HepG2 (cell line): Measurements from ENCODE around the gene STEAP1B. TPM values are rescaled to one million over a fixed set of nuclear protein-coding genes. Genes with fewer than 3 reads are reported as not detected.

Experiments
- ATAC-seq: fragments of 200-7000 bp; cut with Tn5 transposase; 3 replicates; pipeline ENCODE4 v1.9.1; 2020; ENCODE audit warnings: mild to moderate bottlenecking, moderate library complexity
- BruUV-seq: library from RNA; stranded (reverse); fragments of 400-500 nt; replicated peaks from 2 replicates; lab custom pipeline; 2021; lab: Mats Ljungman, UMichigan
- CTCF ChIA-PET: fragments of 300-600 bp; formaldehyde crosslinking; extraction: SDS; loops from one replicate; lab custom pipeline; 2021; ENCODE audit warnings: low total read pairs, inconsistent platforms, low intra/inter-chr PET ratio; lab: Yijun Ruan, JAX
- POLR2A ChIA-PET: fragments of 350-600 bp; sonication (Branson Sonifier 250); formaldehyde crosslinking; loops from one replicate; lab custom pipeline; 2020; ENCODE audit warnings: antibody characterized with exemption, inconsistent platforms; lab: Yijun Ruan, JAX
- DNase-seq: peaks from one replicate; pipeline ENCODE4 v3.0.0-alpha.2; 2015; ENCODE audit warnings: low spot score
- FAIRE-seq: peaks from 3 replicates; lab custom pipeline; 2011; peaks lifted over from hg19 to GRCh38; lab: Jason Lieb, UNC
- H2AFZ ChIP-seq: one replicate; pipeline ENCODE4 v1.6.1; 2011; ENCODE audit warnings: low read length, inconsistent platforms
- H3K27ac ChIP-seq: fragments of 300-600 bp; 3 replicates; pipeline ENCODE4 v1.8.0; 2011; ENCODE audit warnings: mixed run types, mild to moderate bottlenecking, mixed read lengths, low read length, inconsistent platforms; ENCODE audit not compliant: insufficient read depth; ENCODE audit errors: extremely low read length
- H3K27me3 ChIP-seq, 2 experiments: fragments of 200-600 bp in 1 of 2; 2 replicates in 1 of 2; 3 replicates in 1 of 2; pipeline versions ENCODE4 v1.6.0 to v1.8.0; 2011; ENCODE audit warnings: low read length in 2 of 2, mild to moderate bottlenecking in 2 of 2, moderate library complexity in 2 of 2, inconsistent platforms in 1 of 2; ENCODE audit not compliant: insufficient read depth in 2 of 2, control insufficient read depth in 1 of 2
- H3K36me3 ChIP-seq, 2 experiments: fragments of 200-600 bp in 1 of 2; replicated peaks in 1 of 2; 2 replicates in 1 of 2; 3 replicates in 1 of 2; pipeline versions ENCODE4 v1.5.1 to v1.8.0; 2011; ENCODE audit warnings: low read length in 2 of 2, inconsistent platforms in 1 of 2; ENCODE audit not compliant: insufficient read depth in 2 of 2, control insufficient read depth in 1 of 2
- H3K4me1 ChIP-seq: 2 replicates; pipeline ENCODE4 v1.5.1; 2012; ENCODE audit warnings: low read length, inconsistent platforms; ENCODE audit not compliant: insufficient read depth
- H3K4me2 ChIP-seq: 2 replicates; pipeline ENCODE4 v1.6.0; 2011; ENCODE audit warnings: low read depth, low read length, inconsistent platforms
- H3K4me3 ChIP-seq, 3 experiments: fragments of 200-600 bp in 1 of 3; sonication (generic), shearing (Covaris generic) in 1 of 3; replicated peaks in 1 of 3; 2 replicates each; pipeline ENCODE4 v1.5.1; 2011 to 2016; ENCODE audit warnings: low read length in 3 of 3, inconsistent platforms in 2 of 3, low read depth in 2 of 3, mild to moderate bottlenecking in 2 of 3, control low read depth in 1 of 3, mixed read lengths in 1 of 3; ENCODE audit not compliant: insufficient read depth in 1 of 3
- H3K79me2 ChIP-seq: one replicate; pipeline ENCODE4 v1.6.1; 2011; ENCODE audit warnings: low read length, inconsistent platforms; ENCODE audit not compliant: insufficient read depth
- H3K9ac ChIP-seq: 2 replicates; pipeline ENCODE4 v1.6.0; 2011; ENCODE audit warnings: mild to moderate bottlenecking, low read depth, low read length, inconsistent platforms; ENCODE audit not compliant: insufficient read depth
- H3K9me3 ChIP-seq: 2 replicates; pipeline ENCODE4 v1.5.1; 2012; ENCODE audit warnings: mild to moderate bottlenecking, low read length
- H4K20me1 ChIP-seq: 2 replicates; pipeline ENCODE4 v1.6.0; 2011; ENCODE audit warnings: inconsistent platforms, mild to moderate bottlenecking, low read length, moderate library complexity; ENCODE audit not compliant: insufficient read depth
- MAZ ChIP-seq, 2 experiments: sonication (generic) in 1 of 2; formaldehyde crosslinking in 1 of 2; IDR thresholded peaks; 2 replicates each; pipeline versions ENCODE4 v1.5.0 to v1.6.1; 2012 to 2020; ENCODE audit warnings: low read depth in 2 of 2, mild to moderate bottlenecking in 2 of 2, borderline replicate concordance in 1 of 2, improper control_type of control experiment in 1 of 2, low read length in 1 of 2, missing genetic modification reagents in 1 of 2, moderate library complexity in 1 of 2
- PREB ChIP-seq: sonication (generic); formaldehyde crosslinking; IDR thresholded peaks from 2 replicates; pipeline ENCODE4 v1.4.0; 2020; ENCODE audit warnings: missing genetic modification reagents
- RBAK ChIP-seq: sonication (generic); formaldehyde crosslinking; IDR thresholded peaks from 2 replicates; pipeline ENCODE4 v1.5.1; 2020; ENCODE audit warnings: mild to moderate bottlenecking, missing genetic modification reagents
- SRSF1 ChIP-seq: fragments of 200-400 bp; formaldehyde crosslinking; optimal IDR thresholded peaks from 2 replicates; pipeline ENCODE3; 2017; ENCODE audit warnings: mild to moderate bottlenecking, low read depth, low read length, moderate library complexity
- SRY ChIP-seq: sonication (generic); formaldehyde crosslinking; IDR thresholded peaks from 2 replicates; pipeline ENCODE4 v1.8.0; 2022; ENCODE audit warnings: mild to moderate bottlenecking, missing genetic modification reagents
- ZNF331 ChIP-seq: sonication (generic); formaldehyde crosslinking; IDR thresholded peaks from 2 replicates; pipeline ENCODE4 v1.4.0; 2020; ENCODE audit warnings: missing genetic modification reagents
- ZNF660 ChIP-seq: sonication (generic); formaldehyde crosslinking; IDR thresholded peaks from 2 replicates; pipeline ENCODE4 v1.5.1; 2020; ENCODE audit warnings: mild to moderate bottlenecking, low read depth, missing genetic modification reagents, borderline replicate concordance
- WGBS: methylation state at CpG from one replicate; pipeline ENCODE4 v1.1.6; 2017; ENCODE audit warnings: low lambda C conversion rate; 5-methylcytosine and 5-hydroxymethylcytosine counted together
- in situ Hi-C: cut with HindIII; loops from 2 replicates; pipeline ENCODE4 v1.10.0; 2017; ENCODE audit warnings: low pct_unique_long_range_greater_than_20kb; ENCODE audit not compliant: extremely low pct_ligation_motif_present
- intact Hi-C: fragments of 100-400 bp; cut with micrococcal nuclease; formaldehyde crosslinking; loops from one replicate; pipeline ENCODE4 v1.10.0; 2022; ENCODE audit not compliant: unreplicated experiment
- polyA plus RNA-seq, 8 experiments: library from polyadenylated mRNA; depleted of rRNA in 3 of 8; stranded (reverse) in 7 of 8; unstranded in 1 of 8; fragments of >200 nt; fragmentation: Illumina TruSeq in 4 of 8; extraction: Trizol in 4 of 8; gene quantifications; 2 replicates each; pipeline versions ENCODE4 v1.2.1 to v1.2.3, GENCODE V29; 2011 to 2016; ENCODE audit warnings: low read depth in 4 of 8, missing spikeins in 1 of 8, mixed read lengths in 1 of 8; ENCODE audit not compliant: insufficient read depth in 1 of 8
- total RNA-seq, 5 experiments: library from RNA; depleted of rRNA; stranded (reverse); fragments of >200 nt; fragmentation: Illumina TruSeq; extraction: Trizol; gene quantifications; 2 replicates each; pipeline ENCODE4 v1.2.3, GENCODE V29; 2016; ENCODE audit warnings: low read depth in 1 of 5
- TF ChIP-seq, protein P1 (sequence below): sonication (generic); formaldehyde crosslinking; IDR thresholded peaks from 2 replicates; pipeline ENCODE4 v1.8.0; 2022; ENCODE audit warnings: missing genetic modification reagents, mild to moderate bottlenecking, inconsistent platforms, borderline replicate concordance

STEAP1B gene
- total and polyA plus RNA-seq, 2 of the 13 experiments (the other 11 are each of a cell fraction or from before 2014, with no cell fraction given): not detected

DNA sequence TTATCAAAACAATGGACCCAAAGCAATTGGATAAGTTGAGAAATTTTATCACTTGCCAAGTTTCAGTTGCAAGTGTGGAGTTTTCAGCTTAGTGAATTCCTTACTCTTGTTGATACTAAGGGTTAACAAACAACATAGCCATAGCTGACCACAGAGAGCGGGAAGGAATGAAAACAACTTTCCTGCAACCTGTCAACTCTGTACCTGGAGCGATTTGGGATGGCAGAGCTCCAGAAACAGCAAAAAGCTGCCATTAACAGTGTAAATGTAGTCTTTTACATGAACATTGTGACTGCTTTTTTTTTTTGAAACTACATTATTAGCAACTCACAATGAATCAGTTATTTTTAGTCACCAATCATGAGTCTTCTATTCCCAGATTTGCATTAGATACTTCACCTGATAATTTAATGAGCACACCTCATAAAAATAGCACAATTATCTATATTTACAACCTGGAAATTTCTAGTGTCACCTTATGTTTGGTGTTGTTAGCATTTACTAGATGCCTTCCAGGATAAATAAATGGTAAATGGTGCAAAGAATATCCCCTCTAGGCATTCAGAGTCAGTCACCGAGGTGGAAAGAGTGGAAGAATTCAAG is 95.5 kb downstream of the STEAP1B start:
- FAIRE-seq: no peak
- Histone ChIP-seq H3K4me2 (no peak overlapping the region), H3K27ac (no peak overlapping the region), H3K36me3 (no peaks in the 10 kb centered on the region), H2AFZ (no peak overlapping the region), H3K79me2 (no peaks in the 10 kb centered on the region), H3K27me3 (no peaks in the 10 kb centered on the region), H3K9ac (no peak overlapping the region), H3K4me3 (no peak overlapping the region), H3K4me1 (0 out of 2 replicates have a peak, but pooled peaks cover 5% of the 10 kb centered on the region), H4K20me1 (no peaks in the 10 kb centered on the region), H3K9me3 (no peaks in the 10 kb centered on the region)
- no peak for TF ChIP-seq PREB (CRISPR knock-in tag)
- BruUV-seq: no TSS peak
- no peak for ATAC-seq
- POLR2A ChIA-PET: no interaction called here
- intact Hi-C loops (no loop called here), in situ Hi-C loops (no loop called here)
- CTCF ChIA-PET: no interaction called here
- 23% methylated on average over 3 of the region's 3 CpGs for WGBS
- no peak for DNase-seq

DNA sequence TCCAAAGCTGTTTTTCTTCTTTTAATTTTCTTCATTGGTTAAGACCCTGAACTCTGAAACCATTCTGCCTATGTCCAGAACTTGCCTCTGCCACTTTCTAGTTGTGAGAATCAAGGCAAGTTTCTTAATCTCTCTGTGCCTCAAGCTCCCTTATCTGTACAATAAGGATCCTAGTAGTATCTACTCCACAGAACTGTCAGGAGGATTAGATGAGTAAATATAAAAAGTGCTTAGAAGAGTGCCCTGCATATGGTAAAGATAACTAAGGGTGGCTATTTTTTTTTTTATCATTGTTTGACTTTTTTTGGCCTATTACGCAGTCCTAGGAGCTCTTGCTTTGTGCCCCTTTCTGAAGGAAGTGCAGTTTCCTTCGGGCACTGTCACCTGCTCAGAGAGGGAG is 96.6 kb downstream of the STEAP1B start:
- Histone ChIP-seq H3K27me3 (no peaks in the 10 kb centered on the region), H3K79me2 (no peaks in the 10 kb centered on the region), H3K4me2 (no peak overlapping the region), H3K27ac (no peak overlapping the region), H4K20me1 (no peaks in the 10 kb centered on the region), H3K4me1 (0 out of 2 replicates have a peak, but pooled peaks cover 5% of the 10 kb centered on the region), H3K36me3 (no peaks in the 10 kb centered on the region), H3K9me3 (no peaks in the 10 kb centered on the region), H3K4me3 (no peak overlapping the region), H2AFZ (no peak overlapping the region), H3K9ac (no peak overlapping the region)
- POLR2A ChIA-PET: no interaction called here
- no TSS peak for BruUV-seq
- CTCF ChIA-PET: no interaction called here
- FAIRE-seq: no peak
- TF ChIP-seq SRSF1 (no peak), ZNF660 (CRISPR knock-in tag) (no peak), MAZ (IDR thresholded peaks at IDR 0.05; ENCODE audit: borderline replicate concordance, low read depth, low read length) (no peak), MAZ (CRISPR knock-in tag; IDR thresholded peaks at IDR 0.05; ENCODE audit: low read depth) (no peak), ZNF331 (CRISPR knock-in tag) (no peak), SRY (CRISPR knock-in tag) (no peak), RBAK (CRISPR knock-in tag) (no peak)
- TF ChIP-seq, protein P1, sequence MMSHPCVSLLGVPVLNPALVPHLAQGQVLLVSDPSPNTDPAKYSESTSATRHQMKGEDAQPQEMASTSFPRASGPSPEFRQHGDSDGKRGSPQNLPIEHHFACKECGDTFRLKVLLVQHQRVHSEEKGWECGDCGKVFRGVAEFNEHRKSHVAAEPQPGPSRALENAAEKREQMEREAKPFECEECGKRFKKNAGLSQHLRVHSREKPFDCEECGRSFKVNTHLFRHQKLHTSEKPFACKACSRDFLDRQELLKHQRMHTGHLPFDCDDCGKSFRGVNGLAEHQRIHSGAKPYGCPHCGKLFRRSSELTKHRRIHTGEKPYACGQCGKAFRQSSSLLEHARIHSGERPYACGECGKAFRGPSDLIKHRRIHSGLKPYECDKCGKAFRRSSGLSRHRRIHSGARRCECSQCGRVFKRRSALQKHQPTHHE (CRISPR knock-in tag): no peak
- DNase-seq: no peak
- ATAC-seq: no peak
- in situ Hi-C loops (no loop called here), intact Hi-C loops (no loop called here)
- WGBS: 49% methylated on average over 2 of the region's 2 CpGs
